Parathyroid adenoma (tissue), 2 donors: ENCODE measurements around the gene METTL3.

ENCODE experiments used
- H2AFZ ChIP-seq: fragments of 300-600 bp; sonication (generic); one replicate; pipeline ENCODE4 v1.7.0; 2017; ENCODE audit warnings: antibody characterized with exemption, mild to moderate bottlenecking
- H3K27ac ChIP-seq: fragments of 300-600 bp; sonication (generic); one replicate; pipeline ENCODE4 v1.7.0; 2017
- H3K27me3 ChIP-seq: fragments of 300-600 bp; sonication (generic); one replicate; pipeline ENCODE4 v1.7.0; 2017; ENCODE audit warnings: low read length; ENCODE audit not compliant: control insufficient read depth, insufficient read depth
- H3K36me3 ChIP-seq: fragments of 300-600 bp; sonication (generic); one replicate; pipeline ENCODE4 v1.7.0; 2017; ENCODE audit warnings: low read length; ENCODE audit not compliant: control insufficient read depth, insufficient read depth
- H3K4me1 ChIP-seq: fragments of 300-600 bp; sonication (generic); one replicate; pipeline ENCODE4 v1.7.0; 2017; ENCODE audit warnings: control low read depth
- H3K4me2 ChIP-seq: fragments of 300-600 bp; sonication (generic); one replicate; pipeline ENCODE4 v1.7.0; 2017; ENCODE audit warnings: low read length
- H3K4me3 ChIP-seq: fragments of 300-600 bp; sonication (generic); one replicate; pipeline ENCODE4 v1.7.0; 2017; ENCODE audit warnings: low read depth, low read length
- H3K79me2 ChIP-seq: fragments of 300-600 bp; sonication (generic); one replicate; pipeline ENCODE4 v1.7.0; 2017; ENCODE audit warnings: control low read depth
- H3K9ac ChIP-seq: fragments of 300-600 bp; sonication (generic); one replicate; pipeline ENCODE4 v1.7.0; 2017; ENCODE audit warnings: mild to moderate bottlenecking
- H3K9me3 ChIP-seq: fragments of 300-600 bp; sonication (generic); one replicate; pipeline ENCODE4 v1.7.0; 2017; ENCODE audit warnings: low read length; ENCODE audit not compliant: control insufficient read depth
- CTCF ChIP-seq: fragments of 300-600 bp; sonication (generic); IDR thresholded peaks from one replicate; pipeline ENCODE4 v1.7.0; 2017; ENCODE audit warnings: antibody characterized with exemption, mild to moderate bottlenecking
- donor health status: primary hyperparathyroidism.

METTL3 gene

GRCh38 chr14:21510735-21511657, at the start of gene METTL3:
METTL3 (minus strand) TSS chr14:21511340; CDS start chr14:21511223, 117 bp downstream.
- H3K36me3 ChIP-seq: no peaks in the 10 kb centered on the region
- H3K4me3 ChIP-seq: peak within 1 kb of the TSS; percentile 78
- H2AFZ ChIP-seq: peak within 1 kb of the TSS; percentile 79
- peak within 1 kb of the TSS; percentile 65 for H3K4me2 ChIP-seq
- H3K27ac ChIP-seq: peak within 1 kb of the TSS; percentile 69
- H3K4me1 ChIP-seq: peaks cover 4% of the 10 kb centered on the region
- H3K79me2 ChIP-seq: peaks cover 32% of the 10 kb centered on the region
- no peaks in the 10 kb centered on the region for H3K9me3 ChIP-seq
- TF ChIP-seq CTCF: no peak
- H3K27me3 ChIP-seq: no peaks in the 10 kb centered on the region
- H3K9ac ChIP-seq: peak within 1 kb of the TSS; percentile 57

- peaks cover 6% of the 10 kb centered on the region for H3K4me1 ChIP-seq
- H3K27me3 ChIP-seq: no peaks in the 10 kb centered on the region
- no peaks in the 10 kb centered on the region for H3K79me2 ChIP-seq
- no peak overlapping the region for H3K4me2 ChIP-seq
- H3K9me3 ChIP-seq: no peaks in the 10 kb centered on the region
- H3K9ac ChIP-seq: no peak overlapping the region
- H3K4me3 ChIP-seq: no peak overlapping the region
- H2AFZ ChIP-seq: no peak overlapping the region
- no peaks in the 10 kb centered on the region for H3K36me3 ChIP-seq
- TF ChIP-seq CTCF: no peak
- H3K27ac ChIP-seq: no peak overlapping the region
Observed at GRCh38 chr14:21558703-21559170, 47.6 kb upstream of the METTL3 start.

DNA sequence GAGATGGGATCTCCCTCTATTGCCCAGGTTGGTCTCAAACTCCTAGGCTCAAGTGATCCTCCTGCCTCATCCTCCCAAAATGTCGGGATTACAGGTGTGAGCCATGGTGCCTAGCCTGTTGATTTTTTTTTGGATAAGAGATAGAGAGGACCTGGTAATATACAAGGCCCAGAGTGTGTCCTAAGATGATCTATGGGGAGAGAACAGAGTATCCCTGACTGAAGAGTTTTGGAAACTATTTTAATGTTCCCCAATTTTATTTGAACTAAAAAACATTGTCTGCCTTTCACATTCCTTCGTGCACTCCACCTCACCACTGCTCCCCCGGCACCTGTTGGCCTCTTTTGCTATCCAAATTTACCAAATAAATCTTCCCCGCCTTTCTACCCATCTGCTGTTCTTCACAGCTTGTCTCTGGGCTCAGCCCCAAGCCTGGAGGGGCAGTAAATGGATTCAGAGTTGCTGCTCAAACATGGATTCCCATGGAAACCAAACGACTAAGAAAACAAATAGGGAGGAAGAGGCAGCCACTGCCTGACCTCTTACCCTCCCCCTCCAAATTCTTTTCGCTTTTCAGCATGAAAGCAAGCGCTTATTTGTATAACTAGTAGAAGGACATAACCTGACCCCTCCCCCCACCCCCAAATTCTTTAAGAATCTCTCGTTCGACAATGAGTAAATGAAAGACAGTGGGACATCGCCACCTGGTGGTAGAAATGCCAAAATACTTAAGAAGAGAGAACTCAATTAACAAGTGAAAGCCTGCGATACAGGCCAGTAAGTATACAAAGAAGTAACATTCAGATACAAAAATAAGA, 46.2 kb upstream of the METTL3 start:
- peak; percentile 87 for TF ChIP-seq CTCF
- H3K4me1 ChIP-seq: peaks cover 6% of the 10 kb centered on the region
- H3K9ac ChIP-seq: no peak overlapping the region
- no peaks in the 10 kb centered on the region for H3K27me3 ChIP-seq
- H3K9me3 ChIP-seq: no peaks in the 10 kb centered on the region
- peak overlapping the region; percentile 40 for H3K4me3 ChIP-seq
- H2AFZ ChIP-seq: peak overlapping the region; percentile 93
- no peaks in the 10 kb centered on the region for H3K79me2 ChIP-seq
- peak overlapping the region; percentile 64 for H3K4me2 ChIP-seq
- H3K36me3 ChIP-seq: no peaks in the 10 kb centered on the region
- peak overlapping the region; percentile 53 for H3K27ac ChIP-seq

DNA sequence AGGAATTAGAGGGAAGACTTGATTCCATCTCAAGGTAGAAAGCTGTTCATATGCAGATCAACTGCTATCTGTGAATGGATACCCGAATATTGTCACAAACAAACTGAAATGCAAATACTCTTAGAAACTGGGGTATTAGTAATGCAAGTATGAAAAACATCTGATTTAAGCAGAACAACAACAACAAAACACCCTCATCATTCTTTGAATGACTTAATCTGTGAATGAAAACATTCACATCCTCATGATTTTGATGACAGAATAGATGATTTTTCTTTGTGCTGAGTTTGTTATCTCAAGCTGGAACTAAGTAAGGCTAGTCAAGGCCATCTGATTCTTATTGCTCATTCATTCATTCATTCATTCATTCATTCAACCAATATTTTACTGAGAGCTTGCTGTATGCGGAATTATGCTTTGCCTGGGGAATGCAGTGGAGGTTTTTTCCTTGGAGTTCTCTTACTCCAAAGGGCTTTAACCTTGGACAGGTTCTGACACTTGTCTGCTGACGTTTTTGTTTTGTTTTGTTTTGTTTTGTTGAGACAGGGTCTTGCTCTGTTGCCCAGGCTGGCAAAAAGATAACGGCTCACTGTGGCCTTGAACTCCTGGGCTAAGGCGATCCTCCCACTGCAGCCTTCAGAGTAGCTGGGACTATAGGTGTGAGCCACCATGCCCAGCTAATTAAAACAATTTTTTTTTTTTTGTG, 45.4 kb upstream of the METTL3 start:
- Histone ChIP-seq H3K9ac (no peak overlapping the region), H3K36me3 (no peaks in the 10 kb centered on the region), H3K9me3 (no peaks in the 10 kb centered on the region), H3K27me3 (no peaks in the 10 kb centered on the region), H2AFZ (peak overlapping the region; percentile 93), H3K4me3 (no peak overlapping the region), H3K27ac (peak overlapping the region; percentile 53), H3K4me2 (no peak overlapping the region), H3K4me1 (peaks cover 6% of the 10 kb centered on the region), H3K79me2 (no peaks in the 10 kb centered on the region)
- TF ChIP-seq CTCF: no peak
